GM10248 (cell line): Measurements from ENCODE around the gene ZNRF3.

ENCODE experiments used
- CTCF ChIA-PET: fragments of 300-600 bp; sonication (Branson Sonifier 250); formaldehyde crosslinking; extraction: SDS; loops from one replicate; lab custom pipeline; 2021; ENCODE audit warnings: antibody characterized with exemption; lab: Yijun Ruan, JAX
- POLR2A ChIA-PET: fragments of 350-650 bp; sonication (Branson Sonifier 250); formaldehyde crosslinking; extraction: SDS; loops from one replicate; lab custom pipeline; 2020; ENCODE audit warnings: antibody characterized with exemption; lab: Yijun Ruan, JAX
- DNase-seq: peaks from one replicate; pipeline ENCODE4 v3.0.0; 2012; ENCODE audit errors: extremely low spot score
- TF ChIP-seq, protein P1 (sequence below): IDR thresholded peaks from 2 replicates; pipeline ENCODE4 v1.5.1; 2012; ENCODE audit warnings: mild to moderate bottlenecking, low read depth; ENCODE audit errors: extremely low read depth, missing control alignments, control extremely low read depth

Gene ZNRF3

DNA sequence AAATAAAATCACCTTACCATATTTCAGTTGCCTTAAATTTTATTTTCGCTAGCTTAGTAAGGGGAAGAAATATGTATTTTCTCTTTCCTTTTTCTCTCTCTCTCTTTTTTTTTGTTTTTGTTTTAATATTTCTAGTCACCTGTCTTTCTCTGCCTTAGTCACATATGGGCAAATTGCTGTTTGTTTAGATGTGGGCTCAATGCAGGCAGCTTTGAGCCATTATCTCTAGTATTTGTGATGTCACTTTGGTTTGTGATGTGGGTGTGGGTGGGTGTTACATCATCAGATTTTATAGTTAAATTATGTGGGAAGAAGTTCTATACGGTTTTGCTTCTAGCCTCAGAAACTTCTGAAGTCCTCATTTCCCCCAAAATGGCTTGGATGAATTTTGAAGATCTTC, 178.4 kb downstream of the ZNRF3 start, which contains the start of gene C22orf31:
Gene C22orf31, minus strand, starts transcription at position 59 of the 400 bp plus-strand sequence. Its CDS starts 39 bp downstream, at position 20.
- ChIA-PET POLR2A (no interaction called here), CTCF (interaction anchor here (1.1 kb wide), 1 partner anchor 21 kb away, joined by 6 read pairs; no protein-coding TSS in a partner anchor)
- no peak for DNase-seq
- TF ChIP-seq, protein P1, sequence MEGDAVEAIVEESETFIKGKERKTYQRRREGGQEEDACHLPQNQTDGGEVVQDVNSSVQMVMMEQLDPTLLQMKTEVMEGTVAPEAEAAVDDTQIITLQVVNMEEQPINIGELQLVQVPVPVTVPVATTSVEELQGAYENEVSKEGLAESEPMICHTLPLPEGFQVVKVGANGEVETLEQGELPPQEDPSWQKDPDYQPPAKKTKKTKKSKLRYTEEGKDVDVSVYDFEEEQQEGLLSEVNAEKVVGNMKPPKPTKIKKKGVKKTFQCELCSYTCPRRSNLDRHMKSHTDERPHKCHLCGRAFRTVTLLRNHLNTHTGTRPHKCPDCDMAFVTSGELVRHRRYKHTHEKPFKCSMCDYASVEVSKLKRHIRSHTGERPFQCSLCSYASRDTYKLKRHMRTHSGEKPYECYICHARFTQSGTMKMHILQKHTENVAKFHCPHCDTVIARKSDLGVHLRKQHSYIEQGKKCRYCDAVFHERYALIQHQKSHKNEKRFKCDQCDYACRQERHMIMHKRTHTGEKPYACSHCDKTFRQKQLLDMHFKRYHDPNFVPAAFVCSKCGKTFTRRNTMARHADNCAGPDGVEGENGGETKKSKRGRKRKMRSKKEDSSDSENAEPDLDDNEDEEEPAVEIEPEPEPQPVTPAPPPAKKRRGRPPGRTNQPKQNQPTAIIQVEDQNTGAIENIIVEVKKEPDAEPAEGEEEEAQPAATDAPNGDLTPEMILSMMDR, result no peak

DNA sequence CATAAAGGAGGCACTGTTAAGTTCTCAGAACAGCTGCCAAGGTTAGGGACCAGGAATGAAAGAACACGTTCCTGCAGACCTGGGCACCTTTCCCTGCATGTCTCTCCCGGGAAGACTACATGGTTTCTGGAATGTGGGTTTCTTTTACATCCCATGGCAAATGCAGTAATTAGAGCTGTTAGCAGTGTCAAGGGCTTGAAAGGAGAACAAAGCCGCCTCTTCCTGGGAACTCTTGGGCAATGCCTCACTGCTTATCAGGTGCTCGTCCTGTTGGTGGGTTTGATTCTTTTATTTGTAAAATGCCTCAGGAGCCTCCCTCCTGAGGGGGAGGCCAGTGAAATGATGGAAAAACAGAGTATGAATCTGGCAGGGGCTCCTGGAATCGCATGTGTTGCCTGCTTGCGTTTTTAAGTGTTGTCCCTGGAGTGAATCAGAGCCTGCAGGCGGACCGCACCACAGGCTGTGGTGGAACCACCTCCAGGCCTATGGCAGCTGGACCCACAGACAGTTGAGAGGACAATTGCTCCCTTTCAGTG, 179.0 kb downstream of the ZNRF3 start:
- TF ChIP-seq, protein P1, result no peak
- POLR2A ChIA-PET, result no interaction called here
- CTCF ChIA-PET, result no interaction called here
- no peak for DNase-seq

DNA sequence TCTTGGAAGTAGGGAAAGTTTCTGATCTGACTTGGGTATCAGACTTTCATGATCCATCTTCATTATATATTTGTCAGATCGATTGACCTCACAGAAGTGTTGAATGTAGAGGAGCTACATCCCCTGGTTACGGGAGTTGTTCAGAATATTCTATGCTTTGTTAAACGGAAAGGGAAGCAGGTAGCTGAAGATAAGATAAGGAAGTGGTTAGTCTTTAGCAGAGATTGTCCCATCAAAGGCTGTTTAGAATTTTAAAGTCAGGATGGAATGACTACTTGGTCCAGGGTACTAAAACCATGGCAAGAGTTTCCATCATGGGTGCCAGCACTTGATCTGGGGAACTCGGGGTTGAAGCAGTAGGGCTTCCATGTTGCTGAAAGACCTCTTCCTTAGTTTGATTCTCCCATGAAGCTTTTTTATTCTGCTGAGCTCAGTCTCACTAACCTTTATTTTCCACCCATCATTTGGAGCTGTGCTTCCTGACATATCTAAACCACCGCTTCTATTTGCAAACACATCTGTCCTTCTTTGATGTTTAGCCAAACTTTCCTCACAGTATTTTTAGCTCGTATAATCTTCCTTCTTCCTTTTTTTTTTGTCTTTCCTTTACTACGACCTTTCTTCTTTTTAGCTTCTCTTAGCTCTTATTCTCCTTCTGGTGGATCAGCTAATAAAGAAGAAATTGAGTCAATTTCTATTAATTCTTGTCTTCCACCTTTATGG, 182.3 kb downstream of the ZNRF3 start:
- TF ChIP-seq, protein P1, result no peak
- ChIA-PET POLR2A (no interaction called here), CTCF (interaction anchor here (1.5 to 2.9 kb wide), 2 partner anchors 12 to 25 kb away, joined by 4 to 14 read pairs; no protein-coding TSS in a partner anchor)
- no peak for DNase-seq

DNA sequence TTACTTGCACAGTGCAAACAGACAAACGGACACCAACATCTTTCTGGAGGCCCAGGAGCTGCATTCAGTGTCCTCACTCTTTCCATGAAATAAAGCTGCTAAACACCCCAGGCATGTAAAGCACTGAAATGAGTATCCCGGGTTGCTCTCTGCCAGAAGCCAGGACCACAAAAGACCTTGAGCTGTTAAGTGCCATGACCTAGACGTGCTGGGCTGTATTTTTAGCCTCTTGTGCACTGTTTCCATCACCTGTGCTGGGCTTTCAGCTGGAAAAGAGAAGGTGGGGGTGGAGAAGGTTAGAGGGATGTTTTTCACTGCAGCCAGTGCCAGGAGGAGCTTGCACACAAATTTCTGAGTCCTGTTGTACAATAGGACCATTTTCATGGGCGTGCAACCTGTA, 186.1 kb downstream of the ZNRF3 start:
- POLR2A ChIA-PET, result no interaction called here
- DNase-seq, result no peak
- TF ChIP-seq, protein P1, result no peak
- CTCF ChIA-PET, result interaction anchor here (1.3 kb wide), 1 partner anchor 28 kb away, joined by 3 read pairs; no protein-coding TSS in a partner anchor

DNA sequence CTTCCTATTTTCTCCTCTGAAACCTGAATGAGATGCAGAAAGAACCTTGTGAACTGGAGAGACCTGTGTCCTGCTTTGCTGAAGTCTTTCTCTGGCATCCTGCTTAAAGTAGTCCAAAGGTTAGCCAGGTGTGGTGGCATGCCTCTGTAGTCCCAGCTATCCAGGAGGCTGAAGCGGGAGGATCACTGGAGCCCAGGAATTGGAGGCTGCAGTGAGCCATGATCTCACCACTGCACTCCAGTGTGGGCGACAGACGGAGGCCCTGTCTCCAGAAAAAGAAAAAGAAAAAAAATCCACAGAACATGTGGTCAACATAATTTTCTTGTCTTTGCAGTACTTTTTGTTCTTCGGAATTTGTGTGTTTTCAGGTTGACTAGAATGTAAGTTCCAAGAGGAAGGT, 187.1 kb downstream of the ZNRF3 start:
- TF ChIP-seq, protein P1, result no peak
- ChIA-PET CTCF (no interaction called here), POLR2A (no interaction called here)
- DNase-seq, result no peak

DNA sequence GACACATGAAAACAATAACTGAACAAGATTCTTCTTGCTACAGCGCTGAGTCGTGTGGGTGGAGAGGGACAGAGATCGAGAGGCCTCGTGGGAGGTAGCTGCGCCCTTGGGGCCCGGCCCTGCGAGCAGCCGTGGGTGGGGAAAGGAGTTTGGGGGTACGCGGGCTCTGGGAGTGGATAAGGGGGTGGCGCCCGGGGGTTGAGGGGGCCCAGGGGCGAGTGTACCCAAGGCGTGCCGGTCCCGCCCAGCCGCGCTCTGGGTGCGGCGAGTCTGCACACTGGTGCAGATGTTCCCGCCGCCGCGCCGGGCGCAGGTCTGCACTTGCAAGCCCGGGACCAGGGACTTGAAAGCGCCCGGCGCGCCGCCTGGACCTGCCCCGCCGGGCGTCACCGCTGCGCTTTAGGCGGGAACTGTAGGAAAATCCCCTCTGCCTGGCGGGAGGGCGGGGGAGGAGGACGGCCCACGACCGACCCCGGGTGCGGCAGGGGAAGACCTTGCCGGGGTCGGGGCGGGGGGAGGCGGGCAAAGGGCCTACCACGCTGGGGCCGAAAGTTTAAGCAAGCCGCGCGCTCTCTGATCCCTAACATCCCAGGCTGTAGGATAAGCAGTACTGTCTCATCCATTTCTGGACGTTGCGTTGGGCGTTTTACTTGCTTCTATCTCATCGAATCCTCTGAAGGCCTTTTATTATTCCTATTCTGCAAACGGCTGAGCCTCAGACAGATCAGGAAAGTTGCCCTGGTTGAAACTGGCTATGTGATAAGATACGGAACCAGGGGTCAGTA, 188.1 kb downstream of the ZNRF3 start:
- peak; percentile 65 for DNase-seq
- POLR2A ChIA-PET, result no interaction called here
- TF ChIP-seq, protein P1, result no peak
- CTCF ChIA-PET, result interaction anchor here (1.2 kb wide), 1 partner anchor 174 kb away, joined by 3 read pairs; no protein-coding TSS in a partner anchor
